Dermis microvascular lymphatic vessel endothelial cell (primary cell): ENCODE data around the gene PDZK1. TPM values are rescaled to one million over a fixed set of nuclear protein-coding genes. Genes with fewer than 3 reads are reported as not detected.
A peak's percentile ranks its signal among the peaks of the same experiment; 100 is the strongest.
"Not testable (repeated sequence)": the region's sequence is repeated elsewhere in the genome, so short reads cannot be mapped to it uniquely, and the experiment has no call there.

Experiments used
- DNase-seq, 2 donors: peaks; one replicate each; pipeline versions ENCODE4 v3.0.0 to v3.0.0-alpha.2; 2010; ENCODE audit warnings: low read depth in 2 of 2
- total RNA-seq: library from RNA; depleted of rRNA; stranded (reverse); fragments of >200 nt; gene quantifications from 2 replicates; pipeline ENCODE4 v1.2.1, GENCODE V29; 2014

PDZK1 gene
- 0.13 TPM in 1 of 2 replicates, not detected in the other for total RNA-seq

DNA sequence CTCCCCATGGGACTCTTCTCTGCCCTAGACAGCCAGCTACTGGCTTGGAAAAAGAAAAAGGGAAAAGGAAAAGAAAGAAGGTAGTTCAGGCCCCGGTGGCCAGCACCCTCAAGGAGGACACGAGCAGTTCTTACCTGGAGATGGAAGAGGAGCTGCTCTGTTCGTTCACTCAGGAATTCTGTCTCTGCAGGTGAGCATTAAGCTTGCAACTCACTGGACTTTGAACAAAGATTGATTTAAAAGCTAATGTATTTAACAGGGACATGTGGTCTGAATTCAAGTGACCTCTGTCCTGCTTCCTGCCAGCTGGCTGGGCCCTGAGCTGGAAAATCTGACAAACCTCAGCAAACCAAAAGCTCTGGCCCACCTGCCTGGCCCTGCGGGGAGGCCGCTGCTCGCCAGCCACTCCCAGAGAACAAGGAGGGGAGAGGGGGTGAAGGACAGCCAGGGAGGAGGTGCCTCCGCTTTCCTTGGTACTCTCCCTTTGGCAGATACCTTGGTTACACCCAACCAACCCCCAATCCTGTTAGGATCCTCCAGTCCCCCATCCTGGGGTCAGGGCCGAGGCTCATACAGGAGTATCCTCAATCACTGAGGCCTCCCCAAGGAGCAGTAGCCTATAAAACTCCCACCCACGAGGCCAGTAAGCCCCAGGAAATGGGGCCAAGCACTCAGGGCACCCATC is at the start of gene PDZK1:
PDZK1 (minus strand) TSS at position 186 of the 685 bp plus-strand sequence. CDS start 19,347 bp downstream, outside the sequence.
- DNase-seq, result no peak

DNA sequence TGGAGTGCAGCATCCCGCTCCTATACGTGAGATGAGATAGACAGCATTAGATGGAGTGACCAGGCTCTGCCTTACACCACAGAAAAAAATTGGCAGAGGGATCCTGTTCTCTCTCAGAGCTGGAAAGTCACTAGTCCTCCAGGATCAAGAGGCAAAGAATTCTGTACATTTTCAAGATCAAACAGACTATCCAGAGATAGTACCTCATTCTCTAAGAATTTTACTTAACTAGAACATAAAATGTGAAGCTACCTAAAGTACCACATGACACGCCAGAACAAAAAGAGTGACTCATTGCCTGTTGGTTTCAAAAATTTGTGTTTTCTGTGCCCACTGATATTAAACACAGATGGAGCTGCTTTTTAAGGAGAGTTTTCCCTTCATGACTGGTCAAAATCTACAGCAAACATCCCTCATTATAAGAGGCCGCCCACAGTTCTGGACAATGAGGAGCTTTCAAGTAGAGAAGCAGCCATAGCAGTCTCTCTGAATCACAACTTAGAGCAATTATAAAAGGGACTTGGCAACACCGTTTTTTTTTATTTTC is 44.4 kb upstream of the PDZK1 start:
- DNase-seq, result peak; percentile 5 to 62

DNA sequence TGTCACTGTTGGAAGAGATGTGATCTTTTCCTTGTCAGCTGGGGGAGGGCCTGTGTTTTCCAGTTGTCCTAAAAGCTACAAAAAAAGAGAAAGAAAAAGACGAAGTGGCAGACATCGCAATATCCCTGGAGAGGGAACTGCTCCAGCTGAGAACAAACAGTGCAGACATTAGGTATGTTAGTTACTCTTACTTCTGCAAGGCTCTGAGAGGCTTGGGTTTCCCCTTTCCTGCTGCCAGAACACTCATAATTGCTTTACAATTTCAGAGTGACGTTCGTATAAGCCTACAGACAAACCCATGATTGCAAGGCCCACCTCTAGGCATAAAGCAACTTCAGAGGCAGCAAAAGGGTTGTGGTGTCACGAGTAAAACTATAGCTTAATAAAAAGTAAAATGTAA is 43.3 kb upstream of the PDZK1 start:
- no peak for DNase-seq

DNA sequence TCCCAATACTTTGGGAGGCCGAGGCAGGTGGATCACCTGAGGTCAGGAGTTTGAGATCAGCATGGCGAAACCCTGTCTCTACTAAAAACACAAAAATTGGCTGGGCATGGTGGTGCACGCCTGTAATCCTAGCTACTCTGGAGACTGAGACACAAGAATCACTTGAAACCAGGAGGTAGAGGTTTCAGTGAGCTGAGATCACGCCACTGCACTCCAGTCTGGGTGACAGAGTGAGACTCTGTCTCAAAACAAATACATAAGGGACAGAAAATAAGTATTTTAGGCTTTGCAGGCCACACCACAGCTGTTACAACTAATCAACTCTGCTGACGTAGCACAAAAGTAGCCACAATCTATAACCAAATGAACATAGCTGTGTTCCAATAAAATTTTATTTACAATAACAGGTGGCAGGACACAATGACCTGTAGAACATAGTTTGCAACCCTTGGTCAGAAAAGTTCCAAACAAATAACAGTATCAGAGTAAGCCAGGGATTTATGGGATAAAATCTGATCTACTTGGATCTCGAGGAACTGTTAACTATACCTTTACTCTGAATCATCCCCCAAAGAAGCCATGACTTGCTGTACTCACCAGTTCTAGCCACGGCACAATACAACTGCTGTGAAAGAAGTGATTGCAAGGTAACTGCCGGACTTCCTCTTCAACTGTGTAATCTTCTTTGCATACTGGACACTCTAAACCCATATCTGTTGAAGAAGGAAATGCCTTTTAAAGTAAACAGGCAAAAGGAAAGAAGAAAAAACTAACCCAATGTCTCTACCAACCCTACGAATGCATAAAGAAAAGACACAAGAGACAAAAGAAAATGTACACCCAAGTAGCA is 40.5 kb upstream of the PDZK1 start:
- no peak for DNase-seq

DNA sequence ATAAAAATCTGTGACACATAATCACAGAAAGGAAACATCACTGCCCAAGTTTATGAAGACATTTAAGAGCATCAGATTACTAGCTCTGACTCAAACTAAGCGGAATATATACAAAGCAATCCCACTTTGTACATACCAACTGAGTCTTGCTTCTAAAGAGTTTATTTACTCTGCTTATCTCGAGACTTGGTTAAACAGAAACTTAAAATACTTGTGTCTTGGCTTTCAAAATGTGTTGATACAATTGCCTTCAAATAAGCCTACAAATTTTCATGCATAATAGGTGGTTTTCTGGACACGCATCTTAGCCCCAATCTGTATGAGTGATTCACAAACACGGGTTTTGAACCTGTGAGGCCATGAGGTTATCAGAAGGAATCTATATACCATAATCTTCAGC is 33.1 kb upstream of the PDZK1 start:
- no peak for DNase-seq

DNA sequence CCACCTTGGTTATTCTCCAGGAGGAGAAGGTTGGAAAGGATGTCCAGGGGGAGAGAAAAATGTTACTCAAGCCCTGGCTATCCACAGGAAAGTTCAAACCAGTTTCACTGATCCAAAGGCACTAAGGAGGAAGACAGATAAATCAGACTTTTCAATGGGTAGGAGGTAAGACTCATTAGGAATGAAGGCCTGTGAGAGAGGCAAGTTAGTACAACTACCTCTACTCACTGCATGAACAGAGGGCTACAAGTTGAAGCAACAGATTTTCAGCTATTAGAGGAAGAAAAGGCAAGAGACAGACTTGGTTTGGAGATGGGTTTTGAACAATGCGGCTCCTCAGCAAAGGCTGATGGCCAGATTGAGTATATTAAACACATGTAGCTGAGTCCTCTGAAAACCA is 29.0 kb upstream of the PDZK1 start:
- no peak for DNase-seq

DNA sequence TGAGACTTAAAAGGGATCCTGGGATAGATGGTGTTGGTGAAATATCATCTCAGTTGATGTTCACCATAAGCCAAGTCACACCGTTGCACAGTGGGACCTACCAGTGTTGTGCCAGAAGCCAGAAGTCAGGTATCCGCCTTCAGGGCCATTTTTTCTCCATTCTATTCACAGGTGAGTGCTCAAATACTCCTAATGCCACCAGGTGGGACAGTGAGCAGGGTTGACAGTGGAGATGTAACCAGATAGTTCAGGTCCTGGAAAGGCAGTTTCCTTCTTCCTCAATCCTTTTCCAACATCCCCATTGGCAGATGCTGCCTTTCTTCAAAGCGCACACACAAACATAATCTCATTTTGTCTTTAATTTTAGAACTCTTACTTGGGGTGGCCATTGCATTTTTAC is 23.7 kb upstream of the PDZK1 start:
- no peak for DNase-seq

DNA sequence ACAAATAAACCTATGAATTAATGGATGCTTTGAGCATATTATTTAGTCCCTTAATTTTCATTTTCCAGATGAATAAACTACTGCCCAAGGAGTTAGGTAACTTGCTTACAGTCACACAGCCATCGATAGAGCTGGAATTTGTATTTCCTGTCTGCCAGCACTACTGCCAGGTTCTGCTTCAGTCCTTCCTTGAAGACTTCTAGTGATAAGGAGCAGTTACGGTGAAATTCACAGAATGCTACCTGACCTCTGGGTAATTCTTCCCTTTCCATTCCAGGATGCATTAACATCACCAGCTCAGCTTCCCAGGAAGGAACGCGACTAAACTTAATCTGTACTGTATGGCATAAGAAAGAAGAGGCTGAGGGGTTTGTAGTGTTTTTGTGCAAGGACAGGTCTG is 23.3 kb upstream of the PDZK1 start:
- DNase-seq, result no peak

DNA sequence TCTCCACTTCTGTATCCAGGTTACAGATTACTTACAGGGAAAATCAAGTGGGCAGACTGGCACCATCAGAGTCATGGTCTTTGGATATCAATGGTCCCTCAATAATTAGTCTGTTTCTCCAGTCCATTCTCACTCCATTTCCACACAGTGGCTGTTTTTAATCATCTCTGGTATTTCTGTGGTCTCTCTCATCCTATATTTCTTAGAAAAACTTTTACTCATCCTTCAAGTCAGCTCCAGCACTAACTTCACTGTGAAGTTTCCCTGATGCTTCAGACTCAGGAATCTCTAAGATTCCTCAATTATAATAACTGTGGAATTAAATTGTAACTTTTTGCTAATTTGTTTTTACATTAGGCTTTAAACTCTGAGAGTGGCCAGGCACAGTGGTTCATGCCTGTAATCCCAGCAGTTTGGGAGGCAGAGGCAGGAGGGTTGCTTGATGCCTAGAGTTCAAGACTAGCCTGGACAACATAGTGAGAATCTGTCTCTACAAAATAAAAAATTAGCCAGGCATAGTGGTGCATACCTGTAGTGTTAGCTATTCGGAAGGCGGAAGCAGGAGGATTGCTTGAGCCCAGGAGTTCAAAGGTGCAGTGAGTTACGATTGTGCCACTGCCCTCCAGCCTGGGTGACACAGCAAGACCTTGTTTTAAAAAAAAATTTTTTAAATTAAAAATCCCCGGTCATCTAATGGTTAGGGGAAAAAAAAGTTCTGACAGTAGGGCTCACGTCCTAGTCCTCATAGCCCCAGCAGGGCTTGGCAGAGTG is 22.7 kb upstream of the PDZK1 start:
- no peak for DNase-seq

DNA sequence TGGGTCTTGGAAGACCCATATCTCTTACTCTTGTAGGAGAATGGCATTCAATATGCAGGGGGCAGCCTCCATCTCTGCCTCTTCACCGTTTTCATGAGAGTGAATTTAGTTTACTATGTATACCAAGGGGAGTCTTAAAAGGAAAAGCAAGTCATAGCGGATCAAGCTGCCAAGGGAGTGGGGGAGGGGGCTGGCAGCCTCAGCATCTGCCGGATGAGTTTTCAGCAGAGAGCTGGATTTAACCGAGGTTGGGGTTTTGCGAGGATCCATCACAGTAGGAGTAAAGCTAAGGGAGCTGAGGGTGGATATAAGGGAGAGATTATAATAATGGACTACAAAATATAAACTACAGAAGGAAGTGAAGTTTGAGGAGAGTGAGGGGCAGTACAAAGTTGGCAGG is 22.0 kb upstream of the PDZK1 start:
- DNase-seq, result no peak

DNA sequence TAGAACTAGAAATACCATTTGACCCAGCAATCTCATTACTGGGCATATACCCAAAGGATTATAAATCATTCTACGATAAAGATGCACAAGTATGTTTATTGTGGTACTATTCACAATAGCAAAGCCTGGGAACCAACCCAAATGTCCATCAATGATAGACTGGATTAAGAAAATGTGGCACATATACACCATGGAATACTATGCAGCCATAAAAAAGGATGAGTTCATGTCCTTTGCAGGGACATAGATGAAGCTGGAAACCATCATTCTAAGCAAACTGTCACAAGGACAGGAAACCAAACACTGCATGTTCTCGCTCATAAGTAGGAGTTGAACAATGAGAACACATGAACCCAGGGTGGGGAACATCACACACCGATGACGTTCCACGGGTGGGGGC is 19.0 kb upstream of the PDZK1 start:
- not testable (repeated sequence) for DNase-seq

DNA sequence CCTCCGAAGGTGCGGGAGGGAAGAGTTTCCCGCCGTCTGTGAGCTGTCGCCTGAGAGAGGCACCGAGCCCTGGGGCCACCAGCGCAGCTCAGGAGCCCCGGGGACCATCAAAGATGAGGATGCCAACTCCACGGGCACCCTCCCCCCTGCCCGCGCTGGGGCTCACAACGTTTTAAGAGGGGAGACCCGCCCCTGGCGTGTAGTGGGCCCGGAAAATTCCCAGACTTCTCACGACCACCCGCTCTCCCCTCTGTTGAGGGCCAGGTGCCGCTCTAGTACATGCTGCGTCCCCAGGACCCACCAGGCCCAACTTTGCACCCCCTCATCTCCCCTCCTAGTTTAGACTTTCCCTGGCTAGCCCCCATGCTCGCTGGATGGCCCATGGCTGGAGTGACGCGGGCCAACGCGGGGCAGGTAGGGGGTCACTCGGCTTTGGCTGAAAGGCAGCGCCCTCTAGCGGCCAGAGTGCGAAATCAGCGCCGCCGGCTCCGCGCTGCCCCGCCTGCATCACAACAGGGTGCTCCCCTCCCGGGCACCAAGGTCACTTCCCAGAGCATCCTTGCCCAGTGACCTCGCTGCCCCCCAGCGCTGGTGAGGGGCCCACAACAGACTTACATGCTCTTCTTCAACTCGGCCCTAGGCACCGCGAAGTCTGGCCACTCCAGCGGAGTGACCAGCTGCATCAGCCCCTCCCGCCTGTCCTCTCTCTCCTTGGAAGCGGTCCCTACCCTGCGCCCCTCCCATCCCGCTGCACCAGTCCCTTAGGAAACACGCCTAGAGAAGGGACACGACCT is 13.9 kb upstream of the PDZK1 start:
- DNase-seq, result peak; percentile 4 to 50

DNA sequence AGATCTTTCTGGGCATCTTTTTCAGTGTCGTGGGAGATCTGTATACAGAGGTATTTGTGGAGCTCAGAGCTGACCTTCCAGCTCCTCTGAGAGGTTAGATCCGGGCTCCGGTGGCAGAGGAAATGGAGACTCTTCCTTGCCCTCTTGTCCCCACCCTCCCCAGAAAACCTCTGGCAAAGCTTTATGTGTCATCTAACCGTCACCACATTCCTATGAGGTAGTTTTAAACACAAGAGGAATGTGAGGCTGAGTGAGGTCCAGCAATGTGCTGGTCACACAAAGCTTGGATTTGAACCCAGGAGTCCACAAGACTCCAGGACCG is 13.3 kb upstream of the PDZK1 start:
- no peak for DNase-seq

DNA sequence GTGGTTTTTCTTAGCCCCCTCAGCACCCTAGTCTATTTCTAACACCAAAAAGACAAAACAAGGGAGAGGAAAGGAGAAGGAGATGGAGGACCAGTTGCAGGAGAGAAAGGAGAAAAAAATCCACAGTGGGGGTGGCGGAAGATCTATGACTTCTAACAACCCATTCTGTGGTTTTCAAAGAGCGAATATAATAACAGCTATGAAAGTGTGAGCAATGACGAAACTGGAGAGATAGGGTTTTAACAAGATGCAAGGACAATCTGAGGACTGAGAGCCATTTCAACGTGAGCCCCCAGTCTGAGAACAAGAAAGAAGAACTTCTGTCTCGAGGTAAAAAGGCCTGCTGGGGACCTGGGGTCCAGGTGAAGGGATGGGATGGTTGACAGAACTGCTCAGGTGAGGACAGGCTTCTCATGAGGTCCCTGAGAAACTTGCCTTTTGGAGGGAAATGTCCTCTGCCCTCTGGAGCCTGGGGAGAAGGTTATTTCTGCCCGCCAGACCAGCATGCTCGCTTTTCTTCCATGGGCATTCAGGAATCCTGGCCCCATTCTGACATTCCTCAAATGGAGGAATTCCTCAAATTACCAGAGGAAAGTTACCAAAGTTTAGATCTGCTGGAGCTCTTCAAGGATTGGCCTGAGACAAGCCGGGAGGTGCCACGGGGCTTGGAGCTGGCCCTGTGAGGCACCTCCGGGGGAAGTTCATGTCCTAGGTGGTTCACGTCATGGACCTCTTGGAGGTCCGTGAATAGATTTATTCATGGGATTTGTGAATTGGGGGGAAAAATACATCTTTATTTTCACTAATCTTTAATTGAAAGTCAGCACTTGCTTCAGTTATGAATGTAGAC is 12.3 kb upstream of the PDZK1 start, which contains the start of gene CD160:
CD160 (plus strand) TSS at position 270 of the 850 bp plus-strand sequence. CDS start 8,829 bp downstream, outside the sequence.
- DNase-seq, result no peak

DNA sequence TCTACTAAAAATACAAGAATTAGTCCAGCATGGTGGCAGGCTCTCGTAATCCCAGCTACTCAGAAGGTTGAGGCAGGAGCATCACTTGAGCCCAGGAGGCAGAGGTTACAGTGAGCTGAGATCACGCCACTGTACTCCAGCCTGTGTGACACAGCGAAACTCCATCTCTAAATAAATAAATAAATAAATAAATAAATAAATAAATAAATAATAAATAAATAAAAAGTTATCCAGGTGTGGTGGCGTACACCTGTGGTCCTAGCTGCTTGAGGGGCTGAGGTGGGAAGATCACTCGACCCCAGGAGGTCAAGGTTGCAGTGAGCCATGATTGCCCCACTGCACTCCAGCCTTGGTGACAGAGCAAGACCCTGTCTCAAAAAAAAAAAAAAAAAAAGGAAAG is 11.3 kb upstream of the PDZK1 start:
- DNase-seq, result not testable (repeated sequence)

DNA sequence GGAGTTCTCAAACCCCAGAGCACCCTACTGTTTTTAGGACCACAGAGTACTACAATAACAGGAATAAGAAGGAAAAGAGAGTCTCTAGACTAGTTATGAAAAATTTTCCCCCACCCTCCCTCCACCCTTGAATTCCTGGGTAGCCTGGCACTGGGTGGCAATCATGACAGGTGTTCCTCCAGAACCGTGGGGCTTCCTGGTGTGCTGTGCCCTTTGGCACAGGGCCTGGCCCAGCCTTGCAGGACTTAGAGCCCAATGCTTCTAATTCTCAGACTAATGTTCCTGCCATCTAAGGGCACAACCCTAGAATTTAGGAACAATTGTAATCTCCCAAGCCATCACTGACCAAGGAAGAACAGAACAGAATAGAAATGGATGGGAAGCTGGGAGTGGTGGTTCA is 10.7 kb upstream of the PDZK1 start:
- no peak for DNase-seq

DNA sequence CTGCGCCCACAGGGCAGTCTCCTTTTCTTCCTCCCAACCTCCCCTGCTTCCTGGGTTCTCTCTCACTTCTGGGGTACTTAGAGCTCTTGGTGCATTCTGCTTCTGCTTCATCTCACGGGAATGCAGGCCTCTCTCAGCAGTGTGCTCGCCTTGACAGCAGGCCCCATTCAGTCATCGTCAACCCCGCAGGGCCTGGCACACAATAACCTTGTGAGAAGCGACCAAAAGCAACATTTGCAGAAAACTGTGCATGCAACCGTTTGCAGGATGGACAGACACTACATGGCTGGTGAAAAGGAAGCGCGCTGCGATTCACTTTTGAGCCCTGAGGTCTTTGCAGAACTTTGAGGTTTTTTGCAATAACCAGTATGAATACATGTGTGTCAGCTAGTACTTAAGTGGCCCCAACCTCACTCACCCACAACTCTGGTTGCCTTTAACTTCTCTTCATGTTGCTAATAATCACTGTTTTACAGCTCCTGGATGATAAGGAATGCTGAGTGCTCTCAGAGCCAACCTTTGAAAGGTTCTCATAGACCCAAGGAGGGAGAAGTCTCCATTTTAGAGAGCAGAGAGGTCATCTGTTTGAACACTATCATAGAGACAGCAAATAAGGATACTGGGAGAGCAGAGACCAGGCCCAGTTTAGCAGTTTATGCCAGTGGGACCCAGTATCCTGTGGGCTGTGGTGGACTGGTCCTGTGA is 9.6 kb upstream of the PDZK1 start:
- DNase-seq, result no peak

DNA sequence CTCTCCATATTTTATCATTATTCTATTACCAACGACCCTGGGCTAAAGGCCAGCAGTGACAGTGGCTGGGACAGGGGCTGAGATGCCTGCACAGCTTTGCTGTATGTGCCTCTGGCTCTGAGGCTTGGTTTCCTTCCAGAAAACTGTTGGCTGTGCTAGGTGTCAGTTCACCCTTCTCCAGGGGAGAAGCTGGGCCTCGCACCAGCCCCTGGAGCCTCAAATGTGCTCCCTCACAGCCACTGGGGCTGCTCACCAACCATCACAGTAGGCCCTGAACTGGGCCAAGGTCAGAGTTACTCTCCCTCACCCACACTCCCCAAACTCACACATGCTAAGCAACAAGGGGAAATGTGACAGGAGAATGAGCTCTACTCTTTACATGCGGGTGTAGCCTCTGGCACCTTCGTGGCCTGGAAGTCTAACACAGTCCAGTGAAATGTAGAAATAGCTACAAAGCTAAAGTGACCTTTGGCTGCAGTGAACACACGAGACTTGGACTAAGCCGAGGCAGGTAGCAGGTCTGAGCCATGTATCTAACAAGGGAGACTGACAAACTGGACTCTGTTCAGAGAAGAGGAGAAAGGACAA is 7.5 kb upstream of the PDZK1 start:
- DNase-seq, result no peak

DNA sequence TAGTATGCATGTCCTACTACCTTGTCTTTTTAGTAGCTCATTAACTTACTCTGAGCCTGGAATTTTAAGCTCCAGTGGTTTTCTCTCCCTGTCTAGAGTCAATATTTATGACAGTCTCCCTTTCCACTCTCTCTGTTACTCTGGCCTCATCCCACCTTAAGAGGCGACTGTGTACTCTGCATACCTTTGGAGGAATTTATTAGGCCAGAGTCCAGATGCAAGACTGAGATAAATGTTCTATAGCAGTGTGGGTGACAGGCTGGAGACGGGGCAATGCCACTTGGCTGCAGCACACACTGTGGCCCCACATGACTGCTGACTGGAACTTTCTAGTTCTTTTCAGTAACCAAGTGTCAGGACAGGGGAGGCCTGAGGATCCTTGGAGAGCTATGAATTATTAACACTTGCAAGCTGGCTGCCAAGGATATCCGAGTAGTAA is 4.1 kb upstream of the PDZK1 start:
- DNase-seq, result no peak
